GM12864 (cell line): ENCODE measurements around the gene C19orf38.
"Not testable (repeated sequence)": the region's sequence is repeated elsewhere in the genome, so short reads cannot be mapped to it uniquely, and the experiment has no call there.

Source experiments
- DNase-seq: peaks from one replicate; pipeline ENCODE4 v3.0.0-alpha.2; 2011; ENCODE audit warnings: low read depth
- H3K4me3 ChIP-seq: 2 replicates; pipeline ENCODE4 v1.5.1; 2011; ENCODE audit warnings: mild to moderate bottlenecking, low read depth, low read length, control low read depth
- CTCF ChIP-seq: IDR thresholded peaks from 2 replicates; pipeline ENCODE4 v1.5.1; 2011; ENCODE audit warnings: low read depth, mild to moderate bottlenecking, moderate library complexity, low read length, control low read depth, inconsistent platforms; ENCODE audit errors: missing control alignments

The C19orf38 gene

GRCh38 chr19:10852941-10853340 lies 4.7 kb downstream of the C19orf38 start:
- no peak overlapping the region for H3K4me3 ChIP-seq
- DNase-seq = no peak
- TF ChIP-seq CTCF = no peak

GRCh38 chr19:10854350-10855089 lies 6.3 kb downstream of the C19orf38 start:
- TF ChIP-seq CTCF = no peak
- H3K4me3 ChIP-seq = no peak overlapping the region

GRCh38 chr19:10855879-10856522 lies 7.8 kb downstream of the C19orf38 start:
- DNase-seq = no peak
- TF ChIP-seq CTCF = peak; percentile 73
- no peak overlapping the region for H3K4me3 ChIP-seq

More at GRCh38 chr19:10854350-10855089, 6.3 kb downstream of the C19orf38 start:
- DNase-seq = no peak

- DNase-seq, H3K4me3 ChIP-seq: not testable (repeated sequence)
Observed at GRCh38 chr19:10856899-10857298, 8.7 kb downstream of the C19orf38 start.

GRCh38 chr19:10858204-10858828 lies 10.1 kb downstream of the C19orf38 start:
- DNase-seq = no peak
- H3K4me3 ChIP-seq = no peak overlapping the region
- peak; percentile 94 for TF ChIP-seq CTCF

- H3K4me3 ChIP-seq = no peak overlapping the region
- peak; percentile 80 for TF ChIP-seq CTCF
- no peak for DNase-seq
Observed at GRCh38 chr19:10861103-10861651, 13.0 kb downstream of the C19orf38 start.

GRCh38 chr19:10862561-10863106 lies 14.4 kb downstream of the C19orf38 start:
- H3K4me3 ChIP-seq = no peak overlapping the region
- no peak for TF ChIP-seq CTCF
- DNase-seq = no peak
